Body of pancreas (tissue), 4 donors: ENCODE data around the gene ICOSLG.

ENCODE experiments used
- POLR2A ChIP-seq, 3 donors: fragments of 450-650 bp; IDR thresholded peaks; one replicate each; pipeline ENCODE4 v1.6.1; 2016; ENCODE audit warnings: antibody characterized with exemption in 3 of 3, mild to moderate bottlenecking in 2 of 3
- TF ChIP-seq, protein P1 (sequence below), 7 experiments: fragments of 450-650 bp in 4 of 7; fragments of 200-600 bp in 3 of 7; sonication (generic) in 3 of 7; IDR thresholded peaks; one replicate each; pipeline ENCODE4 v1.5.1; 2016 to 2019; ENCODE audit warnings: antibody characterized with exemption in 7 of 7

DNA sequence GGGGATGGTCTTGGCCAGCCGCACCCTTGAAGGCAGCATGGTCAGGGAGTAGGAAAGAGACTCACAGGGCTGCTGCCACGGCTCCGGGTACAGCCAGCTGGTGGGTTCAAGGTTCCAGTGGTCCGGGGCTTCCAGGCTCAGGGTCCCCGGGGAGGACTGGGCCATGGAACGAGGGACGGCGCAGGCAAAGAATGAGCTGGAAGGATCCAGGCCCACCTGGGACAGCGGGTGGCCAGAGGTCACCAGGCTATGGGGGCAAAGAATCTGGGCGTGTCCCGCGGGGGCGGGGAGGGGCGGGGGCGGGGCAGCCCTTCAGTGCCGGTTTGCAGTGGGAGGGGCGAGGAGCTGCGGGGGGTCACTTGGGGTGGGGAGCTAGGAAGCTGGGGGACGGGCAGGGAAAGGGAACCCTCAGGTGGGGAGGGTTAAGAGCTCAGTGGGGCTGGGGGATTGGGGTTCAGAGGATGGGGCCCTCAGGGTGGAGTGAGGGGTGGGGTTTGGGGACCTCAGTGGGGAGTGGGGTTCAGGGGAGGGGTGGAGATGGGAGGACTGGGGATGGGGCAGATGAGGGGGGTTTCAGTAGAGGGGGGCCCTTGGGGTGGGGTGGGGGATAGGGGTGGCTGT is 21.0 kb upstream of the ICOSLG start, which contains the start of gene DNMT3L:
- TF ChIP-seq, protein P1, sequence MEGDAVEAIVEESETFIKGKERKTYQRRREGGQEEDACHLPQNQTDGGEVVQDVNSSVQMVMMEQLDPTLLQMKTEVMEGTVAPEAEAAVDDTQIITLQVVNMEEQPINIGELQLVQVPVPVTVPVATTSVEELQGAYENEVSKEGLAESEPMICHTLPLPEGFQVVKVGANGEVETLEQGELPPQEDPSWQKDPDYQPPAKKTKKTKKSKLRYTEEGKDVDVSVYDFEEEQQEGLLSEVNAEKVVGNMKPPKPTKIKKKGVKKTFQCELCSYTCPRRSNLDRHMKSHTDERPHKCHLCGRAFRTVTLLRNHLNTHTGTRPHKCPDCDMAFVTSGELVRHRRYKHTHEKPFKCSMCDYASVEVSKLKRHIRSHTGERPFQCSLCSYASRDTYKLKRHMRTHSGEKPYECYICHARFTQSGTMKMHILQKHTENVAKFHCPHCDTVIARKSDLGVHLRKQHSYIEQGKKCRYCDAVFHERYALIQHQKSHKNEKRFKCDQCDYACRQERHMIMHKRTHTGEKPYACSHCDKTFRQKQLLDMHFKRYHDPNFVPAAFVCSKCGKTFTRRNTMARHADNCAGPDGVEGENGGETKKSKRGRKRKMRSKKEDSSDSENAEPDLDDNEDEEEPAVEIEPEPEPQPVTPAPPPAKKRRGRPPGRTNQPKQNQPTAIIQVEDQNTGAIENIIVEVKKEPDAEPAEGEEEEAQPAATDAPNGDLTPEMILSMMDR (IDR thresholded peaks at IDR 0.05) = no peak
- no peak for TF ChIP-seq POLR2A (IDR thresholded peaks at IDR 0.05)
